ENCODE data around the gene DPAGT1.

Gene DPAGT1

DNA sequence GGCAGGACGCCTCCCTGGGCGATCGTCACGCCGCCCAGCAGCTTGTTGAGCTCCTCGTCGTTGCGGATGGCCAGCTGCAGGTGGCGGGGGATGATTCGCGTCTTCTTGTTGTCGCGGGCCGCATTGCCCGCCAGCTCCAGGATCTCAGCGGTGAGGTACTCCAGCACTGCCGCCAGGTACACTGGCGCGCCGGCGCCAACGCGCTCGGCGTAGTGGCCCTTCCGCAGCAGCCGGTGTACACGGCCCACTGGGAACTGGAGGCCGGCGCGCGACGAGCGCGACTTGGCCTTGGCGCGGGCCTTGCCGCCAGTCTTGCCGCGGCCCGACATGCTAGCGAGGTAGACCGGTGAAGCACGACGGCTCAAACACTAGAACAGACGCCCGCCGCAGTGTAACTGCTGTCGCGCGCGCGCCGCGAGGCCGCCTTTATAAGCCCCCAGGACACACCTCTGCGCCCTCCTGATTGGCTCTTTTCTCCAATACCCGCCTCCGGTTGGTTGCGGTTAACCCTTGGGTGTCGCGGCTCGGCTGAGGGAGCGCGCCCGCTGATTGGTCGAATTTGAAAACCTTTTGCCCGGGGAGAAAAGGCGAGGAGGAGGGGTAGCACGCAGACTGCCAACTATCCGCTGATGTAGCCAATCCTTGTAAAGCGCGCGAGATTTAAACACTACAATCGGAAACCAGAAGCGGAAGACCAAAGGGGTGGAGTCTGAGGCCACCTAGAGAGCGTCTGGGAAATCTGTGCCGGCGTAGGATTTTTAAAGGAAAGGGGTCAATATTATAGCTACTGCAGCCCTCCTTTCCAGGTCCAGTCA lies 6.4 kb downstream of the DPAGT1 start (continued):
- TF ChIP-seq SP7 (tag by site-specific recombination; IDR thresholded peaks at IDR 0.05) = peak; percentile 66
- peak; percentile 84 for TF ChIP-seq ZSCAN30 (tag by site-specific recombination; IDR thresholded peaks at IDR 0.05)
- TF ChIP-seq, protein P1, sequence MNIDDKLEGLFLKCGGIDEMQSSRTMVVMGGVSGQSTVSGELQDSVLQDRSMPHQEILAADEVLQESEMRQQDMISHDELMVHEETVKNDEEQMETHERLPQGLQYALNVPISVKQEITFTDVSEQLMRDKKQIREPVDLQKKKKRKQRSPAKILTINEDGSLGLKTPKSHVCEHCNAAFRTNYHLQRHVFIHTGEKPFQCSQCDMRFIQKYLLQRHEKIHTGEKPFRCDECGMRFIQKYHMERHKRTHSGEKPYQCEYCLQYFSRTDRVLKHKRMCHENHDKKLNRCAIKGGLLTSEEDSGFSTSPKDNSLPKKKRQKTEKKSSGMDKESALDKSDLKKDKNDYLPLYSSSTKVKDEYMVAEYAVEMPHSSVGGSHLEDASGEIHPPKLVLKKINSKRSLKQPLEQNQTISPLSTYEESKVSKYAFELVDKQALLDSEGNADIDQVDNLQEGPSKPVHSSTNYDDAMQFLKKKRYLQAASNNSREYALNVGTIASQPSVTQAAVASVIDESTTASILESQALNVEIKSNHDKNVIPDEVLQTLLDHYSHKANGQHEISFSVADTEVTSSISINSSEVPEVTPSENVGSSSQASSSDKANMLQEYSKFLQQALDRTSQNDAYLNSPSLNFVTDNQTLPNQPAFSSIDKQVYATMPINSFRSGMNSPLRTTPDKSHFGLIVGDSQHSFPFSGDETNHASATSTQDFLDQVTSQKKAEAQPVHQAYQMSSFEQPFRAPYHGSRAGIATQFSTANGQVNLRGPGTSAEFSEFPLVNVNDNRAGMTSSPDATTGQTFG (tag by site-specific recombination; IDR thresholded peaks at IDR 0.05; ENCODE audit: borderline replicate concordance) = 0 out of 2 replicates have a peak, but pooled peaks have one; percentile 15
- peak; percentile 85 for TF ChIP-seq SCRT2 (tag by site-specific recombination; IDR thresholded peaks at IDR 0.05)
- 0 out of 2 replicates have a peak, but pooled peaks have one; percentile 54 for TF ChIP-seq REPIN1 (tag by site-specific recombination; IDR thresholded peaks at IDR 0.05; ENCODE audit: low read depth)
- TF ChIP-seq ZSCAN23 (tag by site-specific recombination; IDR thresholded peaks at IDR 0.05) = no peak
- TF ChIP-seq ZNF837 (tag by site-specific recombination; IDR thresholded peaks at IDR 0.05) = peak; percentile 80
- TF ChIP-seq PRDM4 (tag by site-specific recombination; IDR thresholded peaks at IDR 0.05) = no peak
- TF ChIP-seq ZNF639 (tag by site-specific recombination; IDR thresholded peaks at IDR 0.05) = 0 out of 2 replicates have a peak, but pooled peaks have one; percentile 16
- TF ChIP-seq ZBTB49 (tag by site-specific recombination; IDR thresholded peaks at IDR 0.05; ENCODE audit: low read depth) = no peak
- TF ChIP-seq ZNF792 (tag by site-specific recombination; IDR thresholded peaks at IDR 0.05) = no peak
- no peak for TF ChIP-seq ZNF791 (tag by site-specific recombination; IDR thresholded peaks at IDR 0.05)
- no peak for TF ChIP-seq ZNF449 (tag by site-specific recombination; IDR thresholded peaks at IDR 0.05)
- TF ChIP-seq ZNF645 (tag by site-specific recombination; IDR thresholded peaks at IDR 0.05) = peak; percentile 77; the same call in 1 of the 2 replicates
- no peak for TF ChIP-seq ZNF211 (tag by site-specific recombination; IDR thresholded peaks at IDR 0.05; ENCODE audit: low read depth)
- no peak for TF ChIP-seq ZNF274 (IDR thresholded peaks at IDR 0.05; ENCODE audit: low read length)
- no peak for TF ChIP-seq ZNF274 (tag by site-specific recombination; IDR thresholded peaks at IDR 0.05; ENCODE audit: borderline replicate concordance)
- peak; percentile 47 for TF ChIP-seq ZNF600 (tag by site-specific recombination; IDR thresholded peaks at IDR 0.05)
- no peak for TF ChIP-seq GLI2 (tag by site-specific recombination; IDR thresholded peaks at IDR 0.05; ENCODE audit: borderline replicate concordance, low read depth)
- no peak for TF ChIP-seq PRDM1 (tag by site-specific recombination; IDR thresholded peaks at IDR 0.05)
- no peak for TF ChIP-seq ZNF174 (tag by site-specific recombination; IDR thresholded peaks at IDR 0.05)
- peak; percentile 90 for TF ChIP-seq ZNF660 (tag by site-specific recombination; IDR thresholded peaks at IDR 0.05)
- no peak for TF ChIP-seq ZNF623 (tag by site-specific recombination; IDR thresholded peaks at IDR 0.05)
- TF ChIP-seq ZNF585B (tag by site-specific recombination; IDR thresholded peaks at IDR 0.05) = no peak
- TF ChIP-seq, protein P2, sequence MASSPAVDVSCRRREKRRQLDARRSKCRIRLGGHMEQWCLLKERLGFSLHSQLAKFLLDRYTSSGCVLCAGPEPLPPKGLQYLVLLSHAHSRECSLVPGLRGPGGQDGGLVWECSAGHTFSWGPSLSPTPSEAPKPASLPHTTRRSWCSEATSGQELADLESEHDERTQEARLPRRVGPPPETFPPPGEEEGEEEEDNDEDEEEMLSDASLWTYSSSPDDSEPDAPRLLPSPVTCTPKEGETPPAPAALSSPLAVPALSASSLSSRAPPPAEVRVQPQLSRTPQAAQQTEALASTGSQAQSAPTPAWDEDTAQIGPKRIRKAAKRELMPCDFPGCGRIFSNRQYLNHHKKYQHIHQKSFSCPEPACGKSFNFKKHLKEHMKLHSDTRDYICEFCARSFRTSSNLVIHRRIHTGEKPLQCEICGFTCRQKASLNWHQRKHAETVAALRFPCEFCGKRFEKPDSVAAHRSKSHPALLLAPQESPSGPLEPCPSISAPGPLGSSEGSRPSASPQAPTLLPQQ (tag by site-specific recombination; IDR thresholded peaks at IDR 0.05) = peak; percentile 71
